Dedifferentiated amniotic fluid mesenchymal stem cell (primary cell): ENCODE results near the gene DHRS11.
A peak's percentile ranks its signal among the peaks of the same experiment; 100 is the strongest.

ENCODE experiments used
- DNase-seq: peaks from one replicate; pipeline ENCODE4 v3.0.0-alpha.2; 2016; ENCODE audit errors: extremely low spot score

The DHRS11 gene

DNA sequence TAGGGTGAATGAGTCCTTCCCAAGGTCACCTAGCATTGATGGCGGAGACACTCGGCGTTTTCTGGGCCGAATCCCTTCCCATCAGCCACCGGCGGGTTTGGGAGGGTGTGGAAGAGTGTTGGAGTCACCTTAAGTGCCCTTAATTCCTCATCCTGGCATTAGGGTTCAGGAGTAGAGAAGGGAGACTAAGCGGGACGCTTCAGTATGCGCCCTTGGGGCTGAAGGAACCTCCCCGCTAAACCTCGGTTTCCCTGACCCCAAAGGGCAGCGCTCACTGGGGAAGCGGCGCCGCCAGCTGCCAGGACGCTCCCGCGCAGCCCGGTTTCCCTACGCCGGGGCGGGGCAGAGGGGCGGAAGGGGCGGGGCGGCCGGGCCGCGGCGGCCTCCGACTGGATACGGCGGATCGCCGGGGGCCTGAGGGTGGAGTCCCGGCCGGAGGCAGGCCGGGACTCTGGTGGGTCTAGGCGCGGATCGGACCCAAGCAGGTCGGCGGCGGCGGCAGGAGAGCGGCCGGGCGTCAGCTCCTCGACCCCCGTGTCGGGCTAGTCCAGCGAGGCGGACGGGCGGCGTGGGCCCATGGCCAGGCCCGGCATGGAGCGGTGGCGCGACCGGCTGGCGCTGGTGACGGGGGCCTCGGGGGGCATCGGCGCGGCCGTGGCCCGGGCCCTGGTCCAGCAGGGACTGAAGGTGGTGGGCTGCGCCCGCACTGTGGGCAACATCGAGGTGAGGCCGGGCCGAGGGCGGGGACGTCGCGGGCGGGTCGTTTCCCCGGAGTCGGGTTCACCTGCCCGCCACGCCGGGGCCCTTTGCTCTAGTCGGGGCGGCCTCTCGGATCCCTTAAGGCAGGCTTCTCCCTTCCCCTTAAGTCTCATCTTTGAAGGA lies at the start of gene DHRS11:
DHRS11 (plus strand) TSS at position 446 of the 882 bp plus-strand sequence; CDS start at position 577, 131 bp downstream.
- peak; percentile 26 for DNase-seq

DNA sequence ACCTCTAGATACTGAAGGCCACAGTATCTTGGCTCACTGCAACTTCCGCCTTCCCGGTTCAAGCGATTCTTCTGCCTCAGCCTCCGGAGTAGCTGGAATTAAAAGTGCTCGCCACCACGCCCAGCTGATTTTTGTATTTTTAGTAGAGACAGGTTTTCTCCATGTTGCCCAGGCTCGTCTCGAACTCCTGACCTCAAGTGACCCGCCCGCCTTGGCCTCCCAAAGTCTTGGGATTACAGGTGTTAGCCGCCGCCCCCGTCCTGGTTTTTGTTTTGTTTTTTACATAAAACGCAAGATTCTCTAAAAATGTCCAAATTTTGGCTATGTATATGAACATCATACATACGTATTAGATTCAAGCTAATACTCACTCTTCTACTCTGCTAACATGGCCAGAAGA lies 48.9 kb upstream of the DHRS11 start:
- no peak for DNase-seq

DNA sequence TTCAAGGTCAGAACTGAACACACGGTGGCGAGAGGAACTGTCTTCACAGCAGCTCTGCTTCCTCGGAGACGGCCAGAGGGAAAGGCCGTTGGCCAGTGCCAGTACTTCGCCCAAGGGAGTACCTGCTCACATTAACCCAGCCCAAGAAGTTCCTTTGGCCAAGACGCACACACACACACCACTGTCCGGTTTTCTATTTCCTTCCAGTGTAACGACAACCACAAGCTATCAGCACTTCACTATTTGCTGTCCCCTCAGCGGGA lies 47.7 kb upstream of the DHRS11 start:
- DNase-seq = no peak

DNA sequence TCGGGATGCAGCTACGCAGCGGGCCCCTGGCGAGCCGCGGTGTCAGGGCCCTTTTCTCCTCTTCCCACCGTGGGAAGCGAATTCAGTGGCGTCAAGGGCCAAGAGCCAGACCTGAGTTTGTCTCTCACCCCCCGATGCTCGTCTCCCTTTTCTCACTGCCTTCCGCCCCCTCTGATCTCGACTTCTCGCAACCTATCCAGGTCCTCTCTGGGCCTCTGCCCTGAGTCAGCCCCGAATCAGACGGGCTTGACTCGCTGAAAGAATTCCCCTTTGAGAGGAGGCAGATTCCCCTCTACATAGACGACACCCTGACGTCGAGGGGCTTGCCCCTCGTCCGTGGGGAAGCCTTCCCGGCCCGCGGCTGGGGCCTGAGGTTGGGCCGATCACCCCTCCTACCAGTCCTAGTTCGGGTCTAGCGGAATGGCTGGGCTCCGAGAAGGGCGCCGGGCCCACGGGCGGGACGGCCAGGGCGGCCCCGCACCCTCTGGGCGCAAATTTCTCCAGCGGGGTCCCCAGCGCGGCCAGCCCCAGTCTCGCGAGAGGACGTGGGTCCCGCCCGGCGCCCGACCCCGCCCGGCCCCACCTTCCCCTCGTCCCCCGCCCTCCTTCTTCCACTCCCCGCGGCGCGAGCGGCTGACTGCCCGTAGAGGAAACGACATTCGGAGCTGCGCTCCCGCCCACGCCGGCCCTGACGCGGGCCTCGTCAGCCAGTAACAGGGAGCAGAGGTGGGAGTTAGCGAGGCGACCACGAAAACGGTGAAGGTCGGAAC lies 47.2 kb upstream of the DHRS11 start, which contains the start of gene GGNBP2:
GGNBP2 (plus strand) TSS at position 613 of the 770 bp plus-strand sequence. CDS start 806 bp downstream, outside the sequence.
- DNase-seq = peak; percentile 97

DNA sequence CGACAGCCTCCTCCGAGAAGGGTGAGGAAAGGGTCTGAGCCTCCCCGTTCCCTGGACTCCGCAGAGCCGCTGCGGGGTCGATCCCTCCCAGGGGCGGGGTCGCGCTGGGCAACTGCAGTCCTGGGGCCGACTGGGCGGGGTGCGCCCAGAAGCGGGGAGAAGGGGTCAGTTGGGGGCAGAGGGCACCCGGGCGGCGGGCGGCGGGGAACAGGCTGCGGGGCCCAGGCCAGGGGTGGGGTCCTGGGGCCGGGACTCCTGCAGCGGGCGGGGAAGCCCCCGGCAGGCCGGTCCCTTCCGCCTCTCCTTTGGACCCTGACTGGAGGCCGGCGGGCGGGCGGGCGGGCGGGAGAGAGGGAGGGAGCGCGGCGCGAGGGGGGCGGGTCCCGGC lies 46.6 kb upstream of the DHRS11 start:
- DNase-seq = no peak

DNA sequence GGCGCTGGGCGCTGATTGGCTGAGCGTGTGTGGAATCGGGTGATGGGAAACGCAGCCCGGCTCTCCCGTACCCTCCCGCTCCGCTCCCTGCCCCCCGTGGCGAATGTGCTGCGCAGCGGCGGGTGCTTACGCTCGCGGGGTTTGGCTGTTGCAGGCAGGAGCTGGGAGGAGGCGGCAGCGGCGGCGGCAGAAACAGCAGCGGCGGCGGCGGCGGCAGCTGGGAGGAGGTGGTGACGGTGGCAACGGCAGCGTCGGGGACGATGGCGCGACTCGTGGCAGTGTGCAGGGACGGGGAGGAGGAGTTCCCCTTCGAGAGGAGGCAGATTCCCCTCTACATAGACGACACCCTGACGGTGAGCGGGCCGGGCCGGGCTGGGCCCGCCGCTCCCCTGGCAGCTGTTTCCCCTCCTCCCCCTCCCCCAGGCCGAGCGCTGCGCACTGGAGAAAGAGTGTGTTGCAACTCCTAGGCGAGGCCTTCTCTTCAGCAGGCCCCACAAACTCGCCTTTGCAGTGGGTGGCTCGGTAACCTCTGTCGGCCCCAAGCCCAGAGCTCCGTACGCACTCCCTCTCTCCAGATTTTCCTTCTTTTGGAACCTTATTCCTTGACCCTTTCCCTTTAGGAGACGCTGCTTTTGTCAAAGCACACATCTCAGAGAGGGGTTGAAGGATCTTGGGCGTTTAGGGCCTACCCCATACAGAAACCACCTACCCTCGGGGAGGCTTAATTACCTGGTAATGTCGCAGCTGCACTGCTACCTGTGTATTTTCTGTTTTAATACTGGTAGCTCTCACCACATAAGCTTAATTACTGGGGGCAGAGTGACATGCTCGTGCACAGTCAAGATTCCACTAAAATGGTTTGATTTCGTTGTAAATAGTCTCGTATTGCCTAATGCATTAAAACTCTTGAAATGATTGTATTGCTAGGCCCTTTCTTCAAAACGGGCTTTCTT lies 45.9 kb upstream of the DHRS11 start:
- peak; percentile 98 for DNase-seq

DNA sequence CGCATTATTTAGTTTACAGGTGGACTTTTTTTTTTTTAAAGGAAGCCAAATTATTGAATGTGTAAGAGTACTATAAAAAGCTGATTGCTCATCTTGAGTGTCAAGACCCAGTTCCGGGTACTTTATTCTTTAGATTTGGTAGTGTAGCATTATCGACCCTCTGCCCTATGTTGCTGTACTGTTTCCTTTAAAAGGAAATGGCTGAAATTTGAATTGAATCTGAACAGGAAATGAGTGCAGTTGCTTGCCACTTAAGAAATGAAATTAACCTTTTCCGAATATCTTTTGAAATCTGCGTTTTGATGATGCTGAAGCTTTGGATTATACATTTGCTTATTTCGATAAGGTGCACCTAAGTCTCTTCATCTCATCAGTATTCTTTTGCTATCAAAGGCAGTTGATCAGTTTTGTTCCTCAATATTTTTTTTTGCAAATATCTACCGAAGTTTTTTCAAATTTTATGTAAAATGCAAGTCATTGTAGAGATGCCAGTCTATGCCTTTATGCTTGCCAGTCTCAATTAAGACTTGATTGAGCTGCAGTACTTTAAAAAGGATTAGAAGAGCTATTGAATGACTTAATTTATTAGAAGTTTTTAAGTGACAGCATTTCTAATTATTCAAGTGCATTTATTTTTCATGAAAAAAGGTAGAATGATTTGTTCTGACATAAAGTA lies 45.1 kb upstream of the DHRS11 start:
- DNase-seq = no peak

GRCh38 chr17:36547776-36548175 lies 43.9 kb upstream of the DHRS11 start:
- no peak for DNase-seq

GRCh38 chr17:36550491-36551417 lies 40.9 kb upstream of the DHRS11 start:
- DNase-seq = no peak

DNA sequence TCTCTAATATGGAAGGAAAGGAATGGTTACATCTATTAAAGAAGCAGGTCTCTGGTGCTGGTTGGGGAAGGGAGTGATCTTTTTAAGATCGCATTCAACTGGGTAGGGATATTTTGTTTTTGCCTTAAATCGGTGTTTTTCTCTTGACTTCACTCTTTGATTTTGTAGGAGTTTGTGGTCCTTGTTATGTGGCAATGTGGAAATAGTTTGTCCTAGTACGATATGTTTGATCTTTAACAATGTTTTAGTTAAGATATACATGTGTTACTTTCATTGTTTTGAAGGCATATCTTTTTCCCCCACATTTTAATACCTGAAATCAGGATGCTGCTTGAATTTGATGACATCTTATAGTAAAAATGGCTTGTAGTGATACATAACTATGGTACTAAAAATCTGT lies 38.2 kb upstream of the DHRS11 start:
- DNase-seq = no peak

GRCh38 chr17:36566081-36566480 lies 25.6 kb upstream of the DHRS11 start:
- no peak for DNase-seq

DNA sequence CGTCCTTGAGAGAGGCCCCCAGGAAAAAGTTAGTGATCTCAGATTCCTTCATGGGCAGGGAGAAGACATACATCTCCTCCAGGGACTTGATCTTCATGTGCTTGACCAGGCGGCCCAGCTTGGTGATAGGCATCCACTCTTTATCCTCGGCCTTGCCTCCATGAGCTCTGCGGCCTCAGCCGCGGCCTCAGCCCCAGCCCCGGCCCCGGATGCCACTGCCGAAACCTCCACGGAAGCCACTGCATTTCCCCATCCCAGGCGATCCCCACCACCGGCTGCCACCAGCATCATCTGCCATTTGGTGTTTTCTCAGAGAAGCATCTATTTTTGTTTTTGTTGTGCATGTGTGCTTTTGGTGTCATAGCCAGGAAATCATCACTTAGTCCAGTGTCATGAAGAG lies 16.7 kb upstream of the DHRS11 start:
- DNase-seq = no peak

- DNase-seq = no peak
These were observed 14.9 kb upstream of the DHRS11 start for GRCh38 chr17:36576793-36577192.

- no peak for DNase-seq
These were observed 13.0 kb upstream of the DHRS11 start for GRCh38 chr17:36578671-36579070.

DNA sequence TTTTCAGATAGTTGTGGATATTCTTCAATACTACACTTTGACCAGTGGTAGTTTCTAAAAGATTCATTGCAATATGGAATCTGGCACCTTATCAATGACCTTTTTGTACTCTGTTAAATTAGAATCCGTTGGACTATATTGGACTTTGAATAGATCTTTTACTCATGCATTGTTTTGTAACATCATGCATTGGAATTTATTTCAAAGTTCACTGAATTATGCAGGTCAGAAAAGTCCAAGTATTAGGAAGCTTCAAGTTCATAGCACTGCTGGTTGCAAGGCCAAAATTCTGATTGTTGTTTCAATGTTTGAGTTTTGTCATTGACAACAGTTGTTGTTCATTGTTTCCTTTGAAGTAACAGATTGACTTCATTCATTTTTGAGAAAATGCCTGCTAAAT lies 7.9 kb upstream of the DHRS11 start:
- DNase-seq = no peak

- no peak for DNase-seq
These were observed 5.5 kb upstream of the DHRS11 start for GRCh38 chr17:36586138-36586537.

GRCh38 chr17:36590082-36590481 lies 1.6 kb upstream of the DHRS11 start:
- DNase-seq = no peak

DNA sequence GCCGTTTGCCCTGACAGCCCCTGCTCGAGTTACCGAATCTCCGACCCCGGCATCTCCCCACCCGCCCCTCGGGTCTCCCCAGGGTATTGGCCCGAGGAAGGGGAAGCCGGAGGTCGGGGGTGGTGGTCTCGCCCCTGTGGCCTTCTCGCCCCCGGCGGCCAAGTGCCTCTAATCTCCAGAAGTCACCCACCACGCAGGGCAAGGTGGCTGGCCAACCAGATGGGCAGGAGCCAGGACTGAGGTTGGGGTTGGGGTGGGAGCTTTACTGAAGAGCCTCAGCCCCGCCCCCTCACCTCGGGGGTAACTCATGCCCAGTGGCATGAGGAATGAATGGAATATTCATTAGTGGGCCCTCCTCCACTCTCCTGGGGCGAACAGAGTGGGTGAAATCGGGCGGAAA lies 637 bp downstream of the DHRS11 start:
- DNase-seq = no peak

DNA sequence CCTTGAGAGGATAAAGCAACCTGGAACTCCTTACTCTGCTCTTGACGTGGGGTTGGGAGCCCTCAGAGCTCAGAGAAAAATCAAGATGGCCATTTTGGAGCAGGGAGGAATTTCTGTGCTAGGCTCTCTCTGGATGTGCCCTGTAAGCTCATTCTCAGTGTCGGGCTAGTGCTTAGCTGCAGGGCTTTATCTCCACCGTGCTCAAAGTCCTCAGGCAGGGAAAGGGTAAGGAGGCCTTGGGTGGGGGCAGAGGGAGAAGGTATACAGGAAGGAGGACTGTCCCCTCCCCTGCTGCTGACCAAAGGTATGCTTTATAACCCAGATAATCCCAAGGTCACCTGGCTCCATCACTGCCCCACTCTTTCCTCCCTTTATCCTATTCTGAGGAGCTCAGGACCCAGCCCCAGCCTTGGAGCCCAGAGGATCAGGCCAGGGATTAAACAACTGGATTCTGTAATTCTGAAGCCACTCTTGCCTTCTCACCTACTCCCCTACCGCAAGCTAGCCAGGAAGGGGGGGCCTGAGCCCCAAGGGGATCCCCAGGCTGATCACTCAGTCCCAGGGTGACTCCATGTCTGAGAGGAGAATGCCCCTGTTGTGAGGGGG lies 1.1 kb downstream of the DHRS11 start:
- no peak for DNase-seq
